Esophagus muscularis mucosa (tissue), 4 donors: ENCODE data around the gene COQ10B. TPM values are rescaled to one million over a fixed set of nuclear protein-coding genes. Genes with fewer than 3 reads are reported as not detected.

Experiments
- DNase-seq: peaks from one replicate; pipeline ENCODE4 v3.0.0-alpha.2; 2017; ENCODE audit errors: extremely low spot score
- H3K27ac ChIP-seq, 4 donors: fragments of 200-600 bp; sonication (generic); replicated peaks in 1 of 4; 1 replicate in 3 of 4; 2 replicates in 1 of 4; pipeline ENCODE4 v1.5.1; 2016 to 2019; ENCODE audit warnings: mild to moderate bottlenecking in 1 of 4
- H3K27me3 ChIP-seq, 4 donors: fragments of 200-600 bp; sonication (generic); one replicate each; pipeline versions ENCODE4 v1.5.1 to v1.6.0; 2016 to 2019
- H3K36me3 ChIP-seq, 4 donors: fragments of 200-600 bp; sonication (generic); one replicate each; pipeline ENCODE4 v1.5.1; 2016 to 2019
- H3K4me1 ChIP-seq, 4 donors: fragments of 200-600 bp; sonication (generic); one replicate each; pipeline ENCODE4 v1.5.1; 2016 to 2019
- H3K4me3 ChIP-seq, 4 donors: fragments of 200-600 bp; sonication (generic); 1 replicate in 2 of 4; 2 replicates in 2 of 4; pipeline ENCODE4 v1.5.1; 2016 to 2019; ENCODE audit warnings: mild to moderate bottlenecking in 4 of 4, moderate library complexity in 1 of 4
- H3K9me3 ChIP-seq, 4 donors: fragments of 200-600 bp; sonication (generic); 1 replicate in 3 of 4; 2 replicates in 1 of 4; pipeline ENCODE4 v1.5.1; 2016 to 2019
- CTCF ChIP-seq, 3 experiments: fragments of 200-600 bp in 2 of 3; fragments of 450-650 bp in 1 of 3; sonication (generic) in 2 of 3; IDR thresholded peaks; one replicate each; pipeline ENCODE4 v1.5.1; 2017 to 2019; ENCODE audit warnings: antibody characterized with exemption in 3 of 3, mild to moderate bottlenecking in 2 of 3, moderate library complexity in 1 of 3
- EP300 ChIP-seq: sonication (generic); formaldehyde crosslinking; IDR thresholded peaks from one replicate; pipeline ENCODE4 v1.6.1; 2017; ENCODE audit warnings: antibody characterized with exemption
- POLR2A ChIP-seq: fragments of 450-650 bp; IDR thresholded peaks from one replicate; pipeline ENCODE4 v1.6.1; 2017; ENCODE audit warnings: antibody characterized with exemption, moderate library complexity, mild to moderate bottlenecking, low read depth
- POLR2AphosphoS5 ChIP-seq, 2 donors: sonication (generic); formaldehyde crosslinking; IDR thresholded peaks; one replicate each; pipeline ENCODE4 v1.6.1; 2017; ENCODE audit warnings: antibody characterized with exemption in 2 of 2
- WGBS: methylation state at CpG from one replicate; pipeline ENCODE4 v1.1.5; 2018; 5-methylcytosine and 5-hydroxymethylcytosine counted together
- intact Hi-C: fragments of 100-400 bp; cut with DNase I; formaldehyde crosslinking; loops from one replicate; pipeline ENCODE4 v1.15.1; 2023
- total RNA-seq, 4 donors: library from RNA; depleted of rRNA; stranded (reverse); fragments of >200 nt; gene quantifications; one replicate each; pipeline versions ENCODE4 v1.1.0 to v1.2.1, GENCODE V29; 2016

The COQ10B gene
- total RNA-seq, 4 donors from 2014 or later = 27.0 to 58.8 (median 43.8) TPM

GRCh38 chr2:197434541-197435513 lies 18.5 kb upstream of the COQ10B start, which contains the start of gene SF3B1:
TSS of gene SF3B1 (minus strand) at chr2:197435028. CDS start at chr2:197434999, 29 bp downstream.
- Histone ChIP-seq H3K36me3 (no peaks in the 10 kb centered on the region), H3K9me3 (no peaks in the 10 kb centered on the region), H3K27me3 (no peaks in the 10 kb centered on the region), H3K4me1 (peaks cover 41 to 51% (median 49%) of the 10 kb centered on the region in 4 donors), H3K27ac (peak within 1 kb of the TSS; percentile 90 to 97 (median 92)), H3K4me3 (peak within 1 kb of the TSS; percentile 65 to 93 (median 81))
- TF ChIP-seq EP300 (no peak), POLR2AphosphoS5 (IDR thresholded peaks at IDR 0.05) (peak; percentile 98 to 100), CTCF (IDR thresholded peaks at IDR 0.05) (peak in 1 of 3 experiments; percentile 25), POLR2A (peak; percentile 83)
- peak; percentile 99 for DNase-seq
- WGBS = under 1% methylated on average over 65 of the region's 74 CpGs
- intact Hi-C loops = loop anchor here (2.0 kb wide), 1 partner anchor 64 kb away; the partner anchor contains the start of gene HSPD1

GRCh38 chr2:197435598-197436420 lies 17.5 kb upstream of the COQ10B start:
- WGBS = 35% methylated on average over 16 of the region's 16 CpGs
- Histone ChIP-seq H3K27me3 (no peaks in the 10 kb centered on the region), H3K9me3 (no peaks in the 10 kb centered on the region), H3K36me3 (no peaks in the 10 kb centered on the region), H3K27ac (peak overlapping the region; percentile 90 to 97 (median 92)), H3K4me1 (peaks cover 34 to 41% (median 40%) of the 10 kb centered on the region in 4 donors), H3K4me3 (peak overlapping the region; percentile 65 to 93 (median 81))
- intact Hi-C loops = loop anchor here (2.0 kb wide), 1 partner anchor 63 kb away; the partner anchor contains the start of gene HSPD1
- DNase-seq = no peak
- TF ChIP-seq POLR2A (no peak), EP300 (no peak), CTCF (IDR thresholded peaks at IDR 0.05) (no peak), POLR2AphosphoS5 (IDR thresholded peaks at IDR 0.05) (no peak)

GRCh38 chr2:197437380-197437779 lies 16.0 kb upstream of the COQ10B start:
- no peaks in the 10 kb centered on the region for H3K27me3 ChIP-seq
- peaks cover 18 to 25% (median 24%) of the 10 kb centered on the region in 4 donors for H3K4me1 ChIP-seq
- no peaks in the 10 kb centered on the region for H3K9me3 ChIP-seq
- WGBS = 97% methylated on average over 2 of the region's 2 CpGs
- TF ChIP-seq EP300 (no peak), CTCF (IDR thresholded peaks at IDR 0.05) (no peak), POLR2AphosphoS5 (IDR thresholded peaks at IDR 0.05) (no peak), POLR2A (no peak)
- DNase-seq = no peak
- H3K36me3 ChIP-seq = no peaks in the 10 kb centered on the region
- intact Hi-C loops = no loop called here
- no peak overlapping the region for H3K27ac ChIP-seq
- H3K4me3 ChIP-seq = no peak overlapping the region

GRCh38 chr2:197442857-197443256 lies 10.5 kb upstream of the COQ10B start:
- Histone ChIP-seq H3K27ac (peak overlapping the region in 1 of 4 donors; percentile 7), H3K4me1 (no peaks in the 10 kb centered on the region), H3K27me3 (no peaks in the 10 kb centered on the region), H3K36me3 (no peaks in the 10 kb centered on the region), H3K4me3 (no peak overlapping the region), H3K9me3 (no peaks in the 10 kb centered on the region)
- no peak for TF ChIP-seq CTCF (IDR thresholded peaks at IDR 0.05)
- no peak for TF ChIP-seq EP300
- TF ChIP-seq POLR2A = no peak
- no peak for TF ChIP-seq POLR2AphosphoS5 (IDR thresholded peaks at IDR 0.05)
- WGBS = 56% methylated on average over 5 of the region's 5 CpGs
- intact Hi-C loops = no loop called here
- no peak for DNase-seq
